ENCODE data around the gene MLST8.
"Not testable (repeated sequence)": the region's sequence is repeated elsewhere in the genome, so short reads cannot be mapped to it uniquely, and the experiment has no call there.

The MLST8 gene

GRCh38 chr16:2244926-2245795 lies 39.9 kb downstream of the MLST8 start:
- no peak for DNase-seq (ENCODE audit: low read depth in 2 of 2)

- no peak for DNase-seq (ENCODE audit: low read depth in 2 of 2)
These were observed 41.1 kb downstream of the MLST8 start for GRCh38 chr16:2246301-2246885.

- DNase-seq (ENCODE audit: low read depth in 2 of 2): no peak
These were observed 45.5 kb downstream of the MLST8 start for GRCh38 chr16:2250652-2251295.

GRCh38 chr16:2251296-2252111 lies 46.2 kb downstream of the MLST8 start, which contains the start of gene ECI1:
ECI1 (minus strand) TSS chr16:2251587; CDS start chr16:2251566, 21 bp downstream.
- DNase-seq (ENCODE audit: low read depth in 2 of 2): peak; percentile 55 to 85

GRCh38 chr16:2252806-2253148 lies 47.5 kb downstream of the MLST8 start:
- DNase-seq (ENCODE audit: low read depth in 2 of 2): no peak

DNA sequence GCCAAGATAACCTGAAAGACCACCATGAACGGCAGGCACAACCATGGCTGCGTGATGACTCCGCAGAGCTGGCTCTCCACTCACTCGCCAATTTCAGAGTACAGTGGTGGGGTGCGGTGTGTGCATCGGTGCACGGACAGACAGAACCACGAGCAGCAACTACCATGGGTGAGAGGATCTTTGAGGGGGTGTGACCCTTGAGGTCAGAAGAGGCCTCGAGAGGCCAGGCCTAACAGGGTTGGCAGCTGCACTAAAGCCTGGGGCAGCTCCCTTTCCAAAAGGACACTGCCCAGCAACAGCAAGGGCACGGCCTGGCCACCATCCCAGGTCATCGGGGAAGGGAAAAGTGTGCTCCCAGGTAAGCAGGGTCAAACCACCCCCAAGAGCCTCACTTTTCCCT lies 48.0 kb downstream of the MLST8 start:
- DNase-seq (ENCODE audit: low read depth in 2 of 2): no peak

DNA sequence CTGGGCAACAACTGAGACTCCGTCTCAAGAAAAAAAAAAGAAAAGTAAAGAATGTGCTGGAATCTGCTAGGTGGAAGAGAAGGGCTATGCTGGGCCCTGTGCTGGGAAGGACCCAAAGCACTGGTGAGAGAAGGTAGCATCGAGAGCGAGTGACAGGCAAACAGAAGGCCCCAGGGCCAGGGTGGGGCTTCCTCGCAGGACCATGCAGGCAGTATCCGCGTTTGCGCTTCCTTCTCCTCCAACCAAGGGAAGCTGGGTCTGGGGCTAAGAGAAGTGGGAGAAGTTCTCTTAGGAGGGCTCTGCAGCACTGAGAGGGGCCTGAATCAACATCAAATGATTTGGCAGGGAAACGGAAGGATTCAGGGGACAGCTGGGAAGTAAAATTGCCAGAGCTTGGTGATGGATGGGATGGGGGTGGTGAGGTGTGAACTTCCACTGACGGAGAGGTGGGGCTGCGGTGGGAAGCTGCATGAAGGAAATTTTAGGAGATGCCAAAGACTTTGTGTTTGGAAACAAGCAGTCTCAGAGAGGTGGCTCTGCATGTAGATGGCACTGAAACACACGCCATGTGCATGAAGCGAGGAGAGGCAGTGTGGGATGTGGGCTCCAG lies 51.4 kb downstream of the MLST8 start:
- no peak for DNase-seq (ENCODE audit: low read depth in 2 of 2)

GRCh38 chr16:2257726-2258125 lies 52.5 kb downstream of the MLST8 start:
- DNase-seq (ENCODE audit: low read depth in 2 of 2): no peak

DNA sequence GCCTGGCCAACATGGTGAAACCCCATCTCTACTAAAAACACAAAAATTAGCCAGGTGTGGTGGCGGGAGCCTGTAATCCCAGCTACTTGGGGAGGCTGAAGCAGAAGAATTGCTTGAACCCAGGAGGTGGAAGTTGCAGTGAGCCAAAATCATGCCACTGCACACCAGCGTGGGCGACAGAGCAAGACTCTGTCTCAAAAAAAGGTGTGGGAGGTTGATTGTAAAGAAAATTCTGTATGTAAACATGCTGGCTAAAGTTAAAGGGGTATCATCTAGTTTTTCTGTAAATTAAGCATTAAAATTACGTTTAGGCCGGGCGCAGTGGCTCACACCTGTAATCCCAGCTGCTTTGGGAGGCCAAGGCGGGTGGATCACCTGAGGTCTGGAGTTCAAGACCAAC lies 53.3 kb downstream of the MLST8 start:
- DNase-seq (ENCODE audit: low read depth in 2 of 2): not testable (repeated sequence)

Measured in stimulated activated CD4-positive, alpha-beta T cell treated with anti-CD3 and anti-CD28 coated beads, Interleukin-12 subunit alpha, Interleukin-12 subunit beta, amount 100 ng/mL, for 24 hours (primary cell).